Caco-2 (cell line): ENCODE results near the gene TBP. TPM values are rescaled to one million over a fixed set of nuclear protein-coding genes. Genes with fewer than 3 reads are reported as not detected.
"Not testable (repeated sequence)": the region's sequence is repeated elsewhere in the genome, so short reads cannot be mapped to it uniquely, and the experiment has no call there.

Source experiments
- BruUV-seq: library from RNA; stranded (reverse); fragments of 400-500 nt; replicated peaks from 2 replicates; lab custom pipeline; 2021; lab: Mats Ljungman, UMichigan
- CTCF ChIA-PET: fragments of 300-600 bp; sonication (Branson Sonifier 250); formaldehyde crosslinking; loops from one replicate; lab custom pipeline; 2022; ENCODE audit warnings: antibody characterized with exemption; lab: Charles Lee
- POLR2A ChIA-PET: fragments of 300-600 bp; sonication (Branson Sonifier 250); formaldehyde crosslinking; loops from one replicate; lab custom pipeline; 2022; ENCODE audit warnings: antibody characterized with exemption; lab: Charles Lee
- DNase-seq, 2 experiments: peaks; one replicate each; pipeline versions ENCODE4 v3.0.0 to v3.0.0-alpha.2; 2020 to 2022
- H3K27me3 ChIP-seq: replicated peaks from 2 replicates; pipeline ENCODE4 v1.6.0; 2011; ENCODE audit warnings: low read length; ENCODE audit not compliant: control insufficient read depth, insufficient read depth
- H3K36me3 ChIP-seq: 2 replicates; pipeline ENCODE4 v1.5.1; 2011; ENCODE audit warnings: low read length; ENCODE audit not compliant: control insufficient read depth, insufficient read depth
- H3K4me1 ChIP-seq: fragments of 250-450 bp; sonication (Bioruptor Pico); 2 replicates; pipeline ENCODE4 v1.5.1; 2020; ENCODE audit warnings: mild to moderate bottlenecking
- H3K4me3 ChIP-seq: 2 replicates; pipeline ENCODE4 v1.5.1; 2011; ENCODE audit warnings: low read depth, mild to moderate bottlenecking, control low read depth, low read length
- H3K9me3 ChIP-seq: fragments of 250-450 bp; sonication (Bioruptor Pico); 2 replicates; pipeline ENCODE4 v1.5.1; 2020; ENCODE audit warnings: mild to moderate bottlenecking, moderate library complexity
- H3K27ac Mint-ChIP-seq: one replicate; pipeline ENCODE4 v1.8.0; 2022; ENCODE audit warnings: mixed read lengths; ENCODE audit not compliant: unreplicated experiment
- H3K27me3 Mint-ChIP-seq: one replicate; pipeline ENCODE4 v1.8.0; 2022; ENCODE audit warnings: mixed read lengths; ENCODE audit not compliant: insufficient read depth, unreplicated experiment
- H3K36me3 Mint-ChIP-seq: one replicate; pipeline ENCODE4 v1.8.0; 2022; ENCODE audit warnings: mild to moderate bottlenecking, mixed read lengths; ENCODE audit not compliant: insufficient read depth, unreplicated experiment
- H3K4me1 Mint-ChIP-seq: one replicate; pipeline ENCODE4 v1.8.0; 2022; ENCODE audit warnings: low read depth, mixed read lengths; ENCODE audit not compliant: unreplicated experiment
- H3K4me3 Mint-ChIP-seq: one replicate; pipeline ENCODE4 v1.8.0; 2022; ENCODE audit warnings: mild to moderate bottlenecking, moderate library complexity, mixed read lengths; ENCODE audit not compliant: unreplicated experiment
- H3K9me3 Mint-ChIP-seq: one replicate; pipeline ENCODE4 v1.8.0; 2022; ENCODE audit warnings: mixed read lengths; ENCODE audit not compliant: unreplicated experiment
- CTCF ChIP-seq, 2 experiments: fragments of 200-600 bp in 1 of 2; IDR thresholded peaks; 1 replicate in 1 of 2; 2 replicates in 1 of 2; pipeline versions ENCODE4 v1.5.1 to v1.8.0; 2011 to 2022; ENCODE audit warnings: antibody characterized with exemption in 1 of 2, control low read depth in 1 of 2, inconsistent platforms in 1 of 2, low read depth in 1 of 2, low read length in 1 of 2, mild to moderate bottlenecking in 1 of 2, moderate library complexity in 1 of 2; ENCODE audit not compliant: insufficient read depth in 1 of 2, severe bottlenecking in 1 of 2, unreplicated experiment in 1 of 2
- intact Hi-C: fragments of 100-400 bp; cut with micrococcal nuclease; formaldehyde crosslinking; loops from one replicate; pipeline ENCODE4 v1.10.0; 2022; ENCODE audit not compliant: unreplicated experiment
- total RNA-seq: library from RNA; stranded (reverse); gene quantifications from 2 replicates; pipeline ENCODE4 v1.2.3, GENCODE V29; 2022

TBP gene
- total RNA-seq, 1 experiment from 2014 or later: 20.8 TPM

GRCh38 chr6:170523256-170524171 lies 30.7 kb upstream of the TBP start:
- Mint-ChIP-seq H3K27me3 (no peaks in the 10 kb centered on the region), H3K9me3 (no peaks in the 10 kb centered on the region), H3K36me3 (no peaks in the 10 kb centered on the region), H3K27ac (no peak overlapping the region), H3K4me1 (no peaks in the 10 kb centered on the region), H3K4me3 (no peak overlapping the region)
- H3K4me3 ChIP-seq: no peak overlapping the region
- CTCF ChIA-PET: interaction anchor here (0.6 kb wide), 1 partner anchor 29 kb away, joined by 3 read pairs; no protein-coding TSS in a partner anchor
- no peaks in the 10 kb centered on the region for H3K27me3 ChIP-seq
- no TSS peak for BruUV-seq
- H3K36me3 ChIP-seq: no peaks in the 10 kb centered on the region
- no peaks in the 10 kb centered on the region for H3K4me1 ChIP-seq
- intact Hi-C loops: no loop called here
- no peak for DNase-seq
- no peaks in the 10 kb centered on the region; the same call in 1 of the 2 replicates for H3K9me3 ChIP-seq
- TF ChIP-seq CTCF (IDR thresholded peaks at IDR 0.05; ENCODE audit: insufficient read depth in 1 of 2, low read depth in 1 of 2, low read length in 1 of 2, severe bottlenecking in 1 of 2, unreplicated experiment in 1 of 2): no peak
- POLR2A ChIA-PET: interaction anchor here (1.0 kb wide), 1 partner anchor 29 kb away, joined by 3 read pairs; no protein-coding TSS in a partner anchor

- Histone ChIP-seq H3K27me3 (no peaks in the 10 kb centered on the region), H3K36me3 (no peaks in the 10 kb centered on the region), H3K4me3 (no peak overlapping the region), H3K9me3 (no peaks in the 10 kb centered on the region; the same call in 1 of the 2 replicates), H3K4me1 (no peaks in the 10 kb centered on the region)
- H3K9me3 Mint-ChIP-seq: no peaks in the 10 kb centered on the region
- no peak overlapping the region for H3K27ac Mint-ChIP-seq
- BruUV-seq: no TSS peak
- H3K36me3 Mint-ChIP-seq: no peaks in the 10 kb centered on the region
- CTCF ChIA-PET: no interaction called here
- no peak overlapping the region for H3K4me3 Mint-ChIP-seq
- no peaks in the 10 kb centered on the region for H3K27me3 Mint-ChIP-seq
- TF ChIP-seq CTCF (IDR thresholded peaks at IDR 0.05; ENCODE audit: insufficient read depth in 1 of 2, low read depth in 1 of 2, low read length in 1 of 2, severe bottlenecking in 1 of 2, unreplicated experiment in 1 of 2): no peak
- intact Hi-C loops: no loop called here
- no peaks in the 10 kb centered on the region for H3K4me1 Mint-ChIP-seq
- no peak for DNase-seq
- POLR2A ChIA-PET: interaction anchor here (1.0 kb wide), 1 partner anchor 28 kb away, joined by 3 read pairs; no protein-coding TSS in a partner anchor
Measured at GRCh38 chr6:170524172-170524502, 30.0 kb upstream of the TBP start.

- no peaks in the 10 kb centered on the region for H3K27me3 ChIP-seq
- Mint-ChIP-seq H3K27me3 (no peaks in the 10 kb centered on the region), H3K36me3 (no peaks in the 10 kb centered on the region), H3K9me3 (no peaks in the 10 kb centered on the region), H3K4me3 (no peak overlapping the region), H3K27ac (no peak overlapping the region), H3K4me1 (no peaks in the 10 kb centered on the region)
- H3K4me3 ChIP-seq: no peak overlapping the region
- no peaks in the 10 kb centered on the region for H3K4me1 ChIP-seq
- no peak for DNase-seq
- CTCF ChIA-PET: interaction anchor here (0.7 kb wide), 1 partner anchor 9 kb away, joined by 3 read pairs; no protein-coding TSS in a partner anchor
- POLR2A ChIA-PET: no interaction called here
- BruUV-seq: no TSS peak
- no peak for TF ChIP-seq CTCF (IDR thresholded peaks at IDR 0.05; ENCODE audit: insufficient read depth in 1 of 2, low read depth in 1 of 2, low read length in 1 of 2, severe bottlenecking in 1 of 2, unreplicated experiment in 1 of 2)
- no peaks in the 10 kb centered on the region for H3K36me3 ChIP-seq
- no peaks in the 10 kb centered on the region; the same call in 1 of the 2 replicates for H3K9me3 ChIP-seq
- intact Hi-C loops: no loop called here
Measured at GRCh38 chr6:170525795-170526194, 28.4 kb upstream of the TBP start.

- H3K27me3 Mint-ChIP-seq, BruUV-seq, H3K36me3 Mint-ChIP-seq, H3K4me1 ChIP-seq, H3K9me3 Mint-ChIP-seq, POLR2A ChIA-PET, H3K36me3 ChIP-seq, H3K4me1 Mint-ChIP-seq, H3K4me3 ChIP-seq, DNase-seq, H3K4me3 Mint-ChIP-seq, H3K27me3 ChIP-seq, intact Hi-C loops, H3K27ac Mint-ChIP-seq, H3K9me3 ChIP-seq: not testable (repeated sequence)
- CTCF ChIA-PET: interaction anchor here (1.3 kb wide), 1 partner anchor 738 kb away, joined by 3 read pairs; no protein-coding TSS in a partner anchor
Measured at GRCh38 chr6:170527995-170528394, 26.2 kb upstream of the TBP start.
